GM10248 (cell line): ENCODE results near the gene ITPR1.

ENCODE experiments used
- CTCF ChIA-PET: fragments of 300-600 bp; sonication (Branson Sonifier 250); formaldehyde crosslinking; extraction: SDS; loops from one replicate; lab custom pipeline; 2021; ENCODE audit warnings: antibody characterized with exemption; lab: Yijun Ruan, JAX
- POLR2A ChIA-PET: fragments of 350-650 bp; sonication (Branson Sonifier 250); formaldehyde crosslinking; extraction: SDS; loops from one replicate; lab custom pipeline; 2020; ENCODE audit warnings: antibody characterized with exemption; lab: Yijun Ruan, JAX
- DNase-seq: peaks from one replicate; pipeline ENCODE4 v3.0.0; 2012; ENCODE audit errors: extremely low spot score
- CTCF ChIP-seq: IDR thresholded peaks from 2 replicates; pipeline ENCODE4 v1.5.1; 2012; ENCODE audit warnings: mild to moderate bottlenecking, low read depth; ENCODE audit errors: extremely low read depth, missing control alignments, control extremely low read depth

Gene ITPR1

GRCh38 chr3:4534906-4535305 lies 41.8 kb downstream of the ITPR1 start:
- DNase-seq = no peak
- ChIA-PET POLR2A (no interaction called here), CTCF (interaction anchor here (0.6 to 1.4 kb wide), 4 partner anchors 9 to 184 kb away, joined by 3 read pairs; no protein-coding TSS in a partner anchor)
- TF ChIP-seq CTCF = no peak

- CTCF ChIA-PET = interaction anchor here (1.1 to 2.1 kb wide), 4 partner anchors 9 to 28 kb away, joined by 3 to 6 read pairs (median 4); no protein-coding TSS in a partner anchor
- no peak for DNase-seq
These were observed 43.1 kb downstream of the ITPR1 start for GRCh38 chr3:4536260-4536659.

GRCh38 chr3:4540267-4540666 lies 47.1 kb downstream of the ITPR1 start:
- TF ChIP-seq CTCF = no peak
- ChIA-PET CTCF (interaction anchor here (0.9 kb wide), 1 partner anchor 189 kb away, joined by 3 read pairs; no protein-coding TSS in a partner anchor), POLR2A (no interaction called here)
- no peak for DNase-seq

More at GRCh38 chr3:4536260-4536659, 43.1 kb downstream of the ITPR1 start:
- no peak for TF ChIP-seq CTCF
- POLR2A ChIA-PET = no interaction called here

GRCh38 chr3:4543110-4543509 lies 50.0 kb downstream of the ITPR1 start:
- no peak for DNase-seq
- no peak for TF ChIP-seq CTCF
- ChIA-PET CTCF (interaction anchor here (1.0 to 1.1 kb wide), 2 partner anchors 8 to 193 kb away, joined by 3 read pairs; no protein-coding TSS in a partner anchor), POLR2A (no interaction called here)

- ChIA-PET POLR2A (no interaction called here), CTCF (interaction anchor here (0.7 to 1.2 kb wide), 5 partner anchors 10 to 29 kb away, joined by 3 read pairs; no protein-coding TSS in a partner anchor)
- DNase-seq = no peak
- TF ChIP-seq CTCF = no peak
These were observed 53.4 kb downstream of the ITPR1 start for GRCh38 chr3:4546346-4547178.

- DNase-seq = no peak
- POLR2A ChIA-PET = no interaction called here
- CTCF ChIA-PET = no interaction called here
- no peak for TF ChIP-seq CTCF
These were observed 54.7 kb downstream of the ITPR1 start for GRCh38 chr3:4547799-4548198.
